Neural progenitor cell (in vitro differentiated cells): Measurements from ENCODE around the gene VPS35. TPM values are rescaled to one million over a fixed set of nuclear protein-coding genes. Genes with fewer than 3 reads are reported as not detected.
"Not testable (repeated sequence)": the region's sequence is repeated elsewhere in the genome, so short reads cannot be mapped to it uniquely, and the experiment has no call there.

ENCODE experiments used
- DNase-seq: peaks from one replicate; pipeline ENCODE4 v3.0.0-alpha.2; 2016; ENCODE audit warnings: low spot score
- H2AFZ ChIP-seq: fragments of 200-600 bp; sonication (generic); replicated peaks from 2 replicates; pipeline ENCODE4 v1.6.1; 2016; ENCODE audit warnings: antibody characterized with exemption
- H3F3A ChIP-seq: fragments of 200-600 bp; sonication (generic); 2 replicates; pipeline ENCODE4 v1.6.1; 2016; ENCODE audit warnings: antibody characterized with exemption, low read depth
- H3K27ac ChIP-seq: fragments of 200-600 bp; sonication (generic); 2 replicates; pipeline ENCODE4 v1.5.1; 2016; ENCODE audit warnings: mild to moderate bottlenecking
- H3K27me3 ChIP-seq: fragments of 200-600 bp; sonication (generic); 2 replicates; pipeline ENCODE4 v1.6.1; 2016; ENCODE audit warnings: mild to moderate bottlenecking, moderate library complexity
- H3K36me3 ChIP-seq: fragments of 200-600 bp; sonication (generic); 2 replicates; pipeline ENCODE4 v1.5.1; 2016
- H3K4me1 ChIP-seq: fragments of 200-600 bp; sonication (generic); 2 replicates; pipeline ENCODE4 v1.6.1; 2016; ENCODE audit warnings: mixed run types
- H3K4me2 ChIP-seq: fragments of 200-600 bp; sonication (generic); 2 replicates; pipeline ENCODE4 v1.6.1; 2016
- H3K4me3 ChIP-seq: fragments of 200-600 bp; sonication (generic); 2 replicates; pipeline ENCODE4 v1.5.1; 2016
- H3K79me2 ChIP-seq: fragments of 200-600 bp; sonication (generic); 2 replicates; pipeline ENCODE4 v1.6.1; 2016; ENCODE audit warnings: low read depth
- H3K9ac ChIP-seq: fragments of 200-600 bp; sonication (generic); 2 replicates; pipeline ENCODE4 v1.6.1; 2016
- H3K9me3 ChIP-seq: fragments of 200-600 bp; sonication (generic); 2 replicates; pipeline ENCODE4 v1.5.1; 2016; ENCODE audit warnings: low read depth
- H4K20me1 ChIP-seq: fragments of 200-600 bp; sonication (generic); 2 replicates; pipeline ENCODE4 v1.6.1; 2016; ENCODE audit warnings: low read depth
- H3K27ac Mint-ChIP-seq: 3 replicates; pipeline ENCODE4 v1.8.0; 2021; ENCODE audit warnings: mixed read lengths
- H3K27me3 Mint-ChIP-seq: 2 replicates; pipeline ENCODE4 v1.8.0; 2022; ENCODE audit warnings: low read depth, mild to moderate bottlenecking, inconsistent platforms, moderate library complexity, mixed read lengths; ENCODE audit not compliant: insufficient read depth
- H3K36me3 Mint-ChIP-seq: 3 replicates; pipeline ENCODE4 v1.8.0; 2021; ENCODE audit warnings: mixed read lengths
- H3K4me1 Mint-ChIP-seq: 3 replicates; pipeline ENCODE4 v1.8.0; 2021; ENCODE audit warnings: mixed read lengths
- H3K4me3 Mint-ChIP-seq: 3 replicates; pipeline ENCODE4 v1.8.0; 2021; ENCODE audit warnings: mild to moderate bottlenecking, moderate library complexity, mixed read lengths
- H3K9me3 Mint-ChIP-seq: 3 replicates; pipeline ENCODE4 v1.8.0; 2020; ENCODE audit warnings: mixed read lengths
- EZH2 ChIP-seq: fragments of 200-600 bp; sonication (generic); IDR thresholded peaks from 2 replicates; pipeline ENCODE4 v1.6.1; 2017; ENCODE audit warnings: antibody characterized with exemption, mild to moderate bottlenecking, moderate library complexity
- EZH2phosphoT487 ChIP-seq: fragments of 200-600 bp; sonication (generic); IDR thresholded peaks from 2 replicates; pipeline ENCODE4 v1.6.1; 2017; ENCODE audit warnings: antibody characterized with exemption
- total RNA-seq: library from RNA; depleted of rRNA; stranded (reverse); fragments of >200 nt; gene quantifications from 2 replicates; pipeline ENCODE4 v1.2.3, GENCODE V29; 2015; ENCODE audit warnings: low replicate concordance
- TF ChIP-seq, protein P1 (sequence below): fragments of 200-600 bp; sonication (generic); IDR thresholded peaks from 2 replicates; pipeline ENCODE4 v1.5.1; 2017; ENCODE audit warnings: antibody characterized with exemption, mild to moderate bottlenecking

VPS35 gene
- total RNA-seq, 1 donor from 2014 or later = 115 TPM

GRCh38 chr16:46629331-46630219 lies 59.4 kb downstream of the VPS35 start:
- H3K79me2 ChIP-seq = no peaks in the 10 kb centered on the region
- no peaks in the 10 kb centered on the region for H3K9me3 Mint-ChIP-seq
- no peaks in the 10 kb centered on the region for H3K36me3 Mint-ChIP-seq
- H3K4me1 Mint-ChIP-seq = peaks cover 19% of the 10 kb centered on the region
- no peaks in the 10 kb centered on the region for H4K20me1 ChIP-seq
- peak overlapping the region; percentile 29 for H3K4me2 ChIP-seq
- TF ChIP-seq, protein P1, sequence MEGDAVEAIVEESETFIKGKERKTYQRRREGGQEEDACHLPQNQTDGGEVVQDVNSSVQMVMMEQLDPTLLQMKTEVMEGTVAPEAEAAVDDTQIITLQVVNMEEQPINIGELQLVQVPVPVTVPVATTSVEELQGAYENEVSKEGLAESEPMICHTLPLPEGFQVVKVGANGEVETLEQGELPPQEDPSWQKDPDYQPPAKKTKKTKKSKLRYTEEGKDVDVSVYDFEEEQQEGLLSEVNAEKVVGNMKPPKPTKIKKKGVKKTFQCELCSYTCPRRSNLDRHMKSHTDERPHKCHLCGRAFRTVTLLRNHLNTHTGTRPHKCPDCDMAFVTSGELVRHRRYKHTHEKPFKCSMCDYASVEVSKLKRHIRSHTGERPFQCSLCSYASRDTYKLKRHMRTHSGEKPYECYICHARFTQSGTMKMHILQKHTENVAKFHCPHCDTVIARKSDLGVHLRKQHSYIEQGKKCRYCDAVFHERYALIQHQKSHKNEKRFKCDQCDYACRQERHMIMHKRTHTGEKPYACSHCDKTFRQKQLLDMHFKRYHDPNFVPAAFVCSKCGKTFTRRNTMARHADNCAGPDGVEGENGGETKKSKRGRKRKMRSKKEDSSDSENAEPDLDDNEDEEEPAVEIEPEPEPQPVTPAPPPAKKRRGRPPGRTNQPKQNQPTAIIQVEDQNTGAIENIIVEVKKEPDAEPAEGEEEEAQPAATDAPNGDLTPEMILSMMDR = peak; percentile 45
- TF ChIP-seq EZH2 = no peak
- no peak for TF ChIP-seq EZH2phosphoT487
- H3K4me3 ChIP-seq = no peak overlapping the region
- peaks cover 2% of the 10 kb centered on the region for H3K27me3 Mint-ChIP-seq
- H2AFZ ChIP-seq = peak overlapping the region; percentile 97
- H3K27ac Mint-ChIP-seq = no peak overlapping the region
- no peak overlapping the region for H3K4me3 Mint-ChIP-seq
- no peak overlapping the region for H3K9ac ChIP-seq
- no peaks in the 10 kb centered on the region for H3K9me3 ChIP-seq
- peaks cover 9% of the 10 kb centered on the region for H3K4me1 ChIP-seq
- peaks cover 15% of the 10 kb centered on the region for H3F3A ChIP-seq
- H3K27ac ChIP-seq = no peak overlapping the region
- H3K27me3 ChIP-seq = peaks cover 5% of the 10 kb centered on the region
- peak; percentile 41 for DNase-seq
- H3K36me3 ChIP-seq = no peaks in the 10 kb centered on the region

DNA sequence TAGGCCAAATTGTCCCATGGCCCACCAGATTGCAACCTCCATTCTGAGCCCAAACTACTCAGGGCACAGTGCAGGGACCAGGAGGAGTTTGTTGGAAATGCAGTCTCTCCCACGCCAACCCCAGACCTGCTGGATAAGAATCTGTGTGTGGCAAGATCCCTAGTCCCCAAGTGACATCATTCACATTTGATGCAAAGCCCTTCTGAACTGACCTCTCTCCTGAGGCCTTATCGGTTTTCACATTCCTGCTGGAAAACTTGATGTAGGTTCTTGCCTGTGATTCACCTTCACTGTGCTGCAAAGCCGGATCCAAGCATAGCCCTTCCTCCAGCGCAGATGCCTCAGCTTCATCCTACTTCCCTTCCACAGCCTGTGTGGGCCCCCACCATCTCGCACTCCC lies 61.2 kb downstream of the VPS35 start:
- H3K4me1 Mint-ChIP-seq = peaks cover 19% of the 10 kb centered on the region
- no peak overlapping the region for H3K4me3 Mint-ChIP-seq
- Histone ChIP-seq H3K4me1 (peaks cover 9% of the 10 kb centered on the region), H2AFZ (no peak overlapping the region), H3K79me2 (no peaks in the 10 kb centered on the region), H3K4me2 (no peak overlapping the region), H3K36me3 (no peaks in the 10 kb centered on the region), H3K27ac (no peak overlapping the region), H3K9me3 (no peaks in the 10 kb centered on the region), H3K9ac (no peak overlapping the region), H3F3A (peaks cover 8% of the 10 kb centered on the region), H3K4me3 (no peak overlapping the region), H4K20me1 (no peaks in the 10 kb centered on the region), H3K27me3 (peaks cover 5% of the 10 kb centered on the region)
- no peaks in the 10 kb centered on the region for H3K9me3 Mint-ChIP-seq
- no peaks in the 10 kb centered on the region for H3K36me3 Mint-ChIP-seq
- H3K27ac Mint-ChIP-seq = no peak overlapping the region
- peaks cover 2% of the 10 kb centered on the region for H3K27me3 Mint-ChIP-seq
- no peak for DNase-seq
- no peak for TF ChIP-seq EZH2phosphoT487
- no peak for TF ChIP-seq EZH2
- TF ChIP-seq, protein P1 = no peak

DNA sequence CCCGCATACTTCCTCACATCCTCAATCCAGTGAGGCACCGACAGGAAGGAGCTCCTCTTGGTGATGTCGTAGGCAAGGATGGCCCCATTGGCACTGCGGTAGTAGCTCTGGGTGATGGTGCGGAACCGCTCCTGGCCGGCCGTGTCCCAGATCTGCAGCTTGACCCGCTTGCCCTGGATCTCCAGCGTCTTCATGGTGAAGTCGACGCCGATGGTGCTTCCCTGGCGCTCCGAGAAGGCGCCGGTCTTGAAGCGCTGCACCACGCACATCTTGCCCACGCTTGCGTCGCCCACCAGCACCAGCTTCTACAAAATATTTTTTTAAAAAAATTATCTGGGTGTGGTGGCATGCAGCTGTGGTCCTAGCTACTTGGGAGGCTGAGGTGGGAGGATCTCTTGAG lies 62.3 kb downstream of the VPS35 start:
- H2AFZ ChIP-seq, H3K27ac Mint-ChIP-seq, H3K9me3 Mint-ChIP-seq, H3K27ac ChIP-seq, H3K79me2 ChIP-seq, H3K27me3 Mint-ChIP-seq, H3F3A ChIP-seq, H4K20me1 ChIP-seq, DNase-seq, H3K4me3 Mint-ChIP-seq, H3K9ac ChIP-seq, H3K9me3 ChIP-seq, H3K36me3 ChIP-seq, H3K4me3 ChIP-seq, H3K36me3 Mint-ChIP-seq, H3K27me3 ChIP-seq, H3K4me1 ChIP-seq, H3K4me2 ChIP-seq: not testable (repeated sequence)
- H3K4me1 Mint-ChIP-seq = peaks cover 15% of the 10 kb centered on the region

DNA sequence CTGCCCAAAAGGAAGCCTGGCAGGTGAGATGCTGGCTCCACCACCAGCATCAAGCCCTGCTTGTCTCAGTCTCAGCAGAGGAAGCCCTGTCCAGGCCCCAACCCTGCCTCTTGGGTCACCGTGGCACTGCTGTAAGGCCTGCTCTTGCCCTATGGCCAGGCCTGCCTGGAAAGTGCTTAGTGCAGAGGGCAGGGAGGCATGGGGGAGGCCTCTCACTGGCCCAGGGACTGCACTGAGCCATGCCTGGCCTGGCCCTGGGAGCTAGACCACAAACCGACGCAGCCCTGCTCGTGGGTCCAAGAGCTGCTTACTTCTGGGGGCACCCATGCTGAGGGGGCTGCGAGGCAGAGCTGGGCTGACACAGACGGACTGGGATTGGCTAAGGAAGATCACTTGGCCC lies 64.1 kb downstream of the VPS35 start:
- H3K27ac ChIP-seq, H3K36me3 ChIP-seq, H3K27me3 Mint-ChIP-seq, H3K36me3 Mint-ChIP-seq, H3K4me3 Mint-ChIP-seq, H3F3A ChIP-seq, H3K9ac ChIP-seq, H3K27ac Mint-ChIP-seq, H3K9me3 Mint-ChIP-seq, H3K27me3 ChIP-seq, H3K9me3 ChIP-seq, H4K20me1 ChIP-seq, H2AFZ ChIP-seq, H3K4me3 ChIP-seq, H3K4me2 ChIP-seq, H3K4me1 ChIP-seq, DNase-seq: not testable (repeated sequence)
- H3K4me1 Mint-ChIP-seq = peaks cover 24% of the 10 kb centered on the region
- peaks cover 12% of the 10 kb centered on the region for H3K79me2 ChIP-seq

DNA sequence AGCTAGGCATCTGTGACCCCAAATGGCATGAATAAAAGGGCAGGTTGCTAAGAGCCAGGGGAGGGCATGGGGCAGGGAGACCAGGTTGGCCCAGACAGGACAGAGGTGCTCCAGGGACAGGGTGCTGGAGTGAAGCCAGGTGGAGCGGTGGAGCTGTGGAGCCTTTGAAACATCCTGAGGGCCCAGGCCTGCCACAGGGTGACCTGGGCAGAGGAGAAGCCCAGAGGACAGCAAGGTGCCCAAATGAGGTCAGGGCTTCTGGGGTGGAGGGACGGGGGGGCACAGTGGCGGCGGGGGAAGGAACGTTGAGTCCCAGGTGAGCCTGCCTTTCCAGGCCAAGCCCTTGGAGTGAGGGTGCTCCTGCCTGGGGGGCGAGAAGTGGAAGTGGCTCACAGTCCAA lies 65.3 kb downstream of the VPS35 start:
- H3K4me2 ChIP-seq, DNase-seq, H2AFZ ChIP-seq, H3K27me3 ChIP-seq, H3K4me3 ChIP-seq, H3K27ac ChIP-seq, H3K9ac ChIP-seq, H3K27ac Mint-ChIP-seq, H3K4me1 ChIP-seq, H3K9me3 Mint-ChIP-seq, H3K9me3 ChIP-seq, H3F3A ChIP-seq, H3K36me3 Mint-ChIP-seq, H3K4me3 Mint-ChIP-seq, H3K36me3 ChIP-seq, H3K27me3 Mint-ChIP-seq, H4K20me1 ChIP-seq: not testable (repeated sequence)
- H3K4me1 Mint-ChIP-seq = peaks cover 15% of the 10 kb centered on the region
- H3K79me2 ChIP-seq = peaks cover 24% of the 10 kb centered on the region
